Activated CD8-positive, alpha-beta memory T cell treated with anti-CD3 and anti-CD28 coated beads, Interleukin-2, amount 50 U/mL, for 24 hours (primary cell): Measurements from ENCODE around the gene ADORA2B.
"Not testable (repeated sequence)": the region's sequence is repeated elsewhere in the genome, so short reads cannot be mapped to it uniquely, and the experiment has no call there.

ENCODE experiments used
- DNase-seq: peaks from one replicate; pipeline ENCODE4 v3.0.0-alpha.2; 2020; ENCODE audit errors: extremely low read depth

The ADORA2B gene

GRCh38 chr17:15954222-15954621 is 9.3 kb downstream of the ADORA2B start:
- no peak for DNase-seq

- DNase-seq = no peak
These were observed 11.0 kb downstream of the ADORA2B start for GRCh38 chr17:15955793-15956541.

- no peak for DNase-seq
These were observed 12.3 kb downstream of the ADORA2B start for GRCh38 chr17:15957206-15957605.

GRCh38 chr17:15957608-15958307 is 12.8 kb downstream of the ADORA2B start:
- no peak for DNase-seq

- no peak for DNase-seq
These were observed 13.5 kb downstream of the ADORA2B start for GRCh38 chr17:15958484-15958854.

GRCh38 chr17:15963670-15964110 is 18.8 kb downstream of the ADORA2B start:
- no peak for DNase-seq

- DNase-seq = no peak
These were observed 20.6 kb downstream of the ADORA2B start for GRCh38 chr17:15965528-15965927.

GRCh38 chr17:15966183-15966878 is 21.4 kb downstream of the ADORA2B start:
- no peak for DNase-seq

GRCh38 chr17:15966879-15967248 is 21.9 kb downstream of the ADORA2B start:
- DNase-seq = no peak

- DNase-seq = no peak
These were observed 22.9 kb downstream of the ADORA2B start for GRCh38 chr17:15967706-15968399.

- no peak for DNase-seq
These were observed 24.5 kb downstream of the ADORA2B start for GRCh38 chr17:15969463-15969862.

GRCh38 chr17:15970500-15970899 is 25.6 kb downstream of the ADORA2B start:
- no peak for DNase-seq

GRCh38 chr17:15971098-15971678 is 26.3 kb downstream of the ADORA2B start:
- DNase-seq = no peak

- DNase-seq = no peak
These were observed 27.0 kb downstream of the ADORA2B start for GRCh38 chr17:15971882-15972281.

GRCh38 chr17:15972497-15972951 is 27.6 kb downstream of the ADORA2B start:
- no peak for DNase-seq

- DNase-seq = no peak
These were observed 28.1 kb downstream of the ADORA2B start for GRCh38 chr17:15973016-15973415.

GRCh38 chr17:15973834-15974233 is 28.9 kb downstream of the ADORA2B start:
- no peak for DNase-seq

- no peak for DNase-seq
These were observed 33.0 kb downstream of the ADORA2B start for GRCh38 chr17:15977894-15978293.

- DNase-seq = no peak
These were observed 33.7 kb downstream of the ADORA2B start for GRCh38 chr17:15978606-15979005.

GRCh38 chr17:15979013-15979412 is 34.1 kb downstream of the ADORA2B start:
- DNase-seq = not testable (repeated sequence)

- DNase-seq = no peak
These were observed 36.3 kb downstream of the ADORA2B start for GRCh38 chr17:15981208-15981607.
